ENCODE measurements around the gene PPP1R14D. TPM values are rescaled to one million over a fixed set of nuclear protein-coding genes. Genes with fewer than 3 reads are reported as not detected.

Gene PPP1R14D
- total RNA-seq, 4 donors from 2014 or later = not detected

DNA sequence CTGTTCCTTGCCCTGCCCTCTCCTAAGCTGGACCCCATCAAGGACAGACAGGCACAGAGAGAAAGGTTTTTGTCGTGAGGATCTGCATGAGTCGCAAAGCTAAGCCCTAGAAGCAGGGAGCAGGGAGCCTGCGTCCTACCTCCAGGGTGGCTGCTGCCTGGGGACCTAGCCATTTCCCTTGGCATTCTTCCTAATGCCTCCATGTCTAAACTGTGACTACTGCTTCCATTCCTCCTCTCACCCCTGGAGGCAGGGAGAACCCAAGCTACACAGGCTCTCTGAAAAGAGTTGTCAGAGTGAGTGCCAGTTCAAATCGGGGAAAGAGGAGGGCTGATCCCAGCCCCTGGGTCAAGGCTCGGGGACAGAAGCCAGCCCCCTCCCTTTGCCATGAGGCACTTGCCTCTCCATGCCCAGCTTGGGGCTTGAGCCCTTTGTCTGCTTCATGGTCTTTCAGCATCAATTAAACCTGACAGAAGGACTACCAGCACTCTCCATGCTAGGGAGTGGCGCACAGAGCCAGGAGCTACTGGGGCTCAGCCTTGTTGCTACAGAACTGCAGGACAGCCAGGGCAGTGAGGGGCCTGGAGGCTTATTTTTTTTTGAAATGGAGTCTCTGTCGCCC is 62.2 kb downstream of the PPP1R14D start:
- H3K9me3 ChIP-seq = no peaks in the 10 kb centered on the region
- H3K4me3 ChIP-seq = no peak overlapping the region
- no peak for TF ChIP-seq EP300 (IDR thresholded peaks at IDR 0.05)
- TF ChIP-seq, protein P1, sequence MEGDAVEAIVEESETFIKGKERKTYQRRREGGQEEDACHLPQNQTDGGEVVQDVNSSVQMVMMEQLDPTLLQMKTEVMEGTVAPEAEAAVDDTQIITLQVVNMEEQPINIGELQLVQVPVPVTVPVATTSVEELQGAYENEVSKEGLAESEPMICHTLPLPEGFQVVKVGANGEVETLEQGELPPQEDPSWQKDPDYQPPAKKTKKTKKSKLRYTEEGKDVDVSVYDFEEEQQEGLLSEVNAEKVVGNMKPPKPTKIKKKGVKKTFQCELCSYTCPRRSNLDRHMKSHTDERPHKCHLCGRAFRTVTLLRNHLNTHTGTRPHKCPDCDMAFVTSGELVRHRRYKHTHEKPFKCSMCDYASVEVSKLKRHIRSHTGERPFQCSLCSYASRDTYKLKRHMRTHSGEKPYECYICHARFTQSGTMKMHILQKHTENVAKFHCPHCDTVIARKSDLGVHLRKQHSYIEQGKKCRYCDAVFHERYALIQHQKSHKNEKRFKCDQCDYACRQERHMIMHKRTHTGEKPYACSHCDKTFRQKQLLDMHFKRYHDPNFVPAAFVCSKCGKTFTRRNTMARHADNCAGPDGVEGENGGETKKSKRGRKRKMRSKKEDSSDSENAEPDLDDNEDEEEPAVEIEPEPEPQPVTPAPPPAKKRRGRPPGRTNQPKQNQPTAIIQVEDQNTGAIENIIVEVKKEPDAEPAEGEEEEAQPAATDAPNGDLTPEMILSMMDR (IDR thresholded peaks at IDR 0.05) = no peak
- TF ChIP-seq POLR2AphosphoS5 (IDR thresholded peaks at IDR 0.05) = no peak
- no peak for TF ChIP-seq POLR2A (IDR thresholded peaks at IDR 0.05)
- WGBS, 2 donors (ENCODE audit: low coverage in 1 of 2) = 90 to 100% methylated on average over 1 to 2 of the region's 7 CpGs
- H3K36me3 ChIP-seq = peaks cover 0 to 44% of the 10 kb centered on the region in 2 donors
- no peak for ATAC-seq
- peaks cover 0 to 62% (median 19%) of the 10 kb centered on the region in 3 donors for H3K4me1 ChIP-seq
- H3K27ac ChIP-seq = peak overlapping the region in 2 of 4 donors; percentile 80 to 82
- H3K27me3 ChIP-seq = no peaks in the 10 kb centered on the region

Small RNA genes lying within 50 kb of the gene (small RNA-seq; reads per million reads assigned to genes)
- gene AC025166.1 = 0 reads per million in 4 donors

Other genes with a start within 250 kb of the PPP1R14D start
- gene KNL1, start 234.5 kb downstream of the PPP1R14D start, total RNA-seq = under 1 TPM; 0.23 to 0.89 (median 0.57) TPM
- 1 to 10 TPM in 1 of 4 donors, not detected in 3; 3.0 TPM for gene RAD51, start 133.5 kb downstream of the PPP1R14D start, total RNA-seq
- 10 to 100 TPM; 24.2 to 37.2 (median 32.8) TPM for gene RMDN3, start 73.5 kb downstream of the PPP1R14D start, total RNA-seq
- 10 to 100 TPM in 1 of 4 donors, 1 to 10 TPM in 3; 5.8 to 12.1 (median 6.9) TPM for gene GCHFR, start 64.6 kb downstream of the PPP1R14D start, total RNA-seq
- under 1 TPM; 0.16 to 0.42 (median 0.31) TPM for gene C15orf62, start 58.7 kb downstream of the PPP1R14D start, total RNA-seq
- 10 to 100 TPM; 13.3 to 25.5 (median 19.7) TPM for gene ZFYVE19, start 21.6 kb downstream of the PPP1R14D start, total RNA-seq
- 10 to 100 TPM in 3 of 4 donors, 1 to 10 TPM in 1; 7.8 to 20.5 (median 17.8) TPM for gene DNAJC17, start 21.2 kb downstream of the PPP1R14D start, total RNA-seq
- gene SPINT1, start 15.3 kb upstream of the PPP1R14D start, total RNA-seq = 10 to 100 TPM in 1 of 4 donors, 1 to 10 TPM in 3; 2.0 to 29.8 (median 2.8) TPM
- gene RHOV, start 45.5 kb upstream of the PPP1R14D start, total RNA-seq = 1 to 10 TPM in 1 of 4 donors, not detected in 3; 7.0 TPM
- 10 to 100 TPM; 24.6 to 36.3 (median 29.9) TPM for gene VPS18, start 65.7 kb upstream of the PPP1R14D start, total RNA-seq
- gene DLL4, start 100.6 kb upstream of the PPP1R14D start, total RNA-seq = 1 to 10 TPM; 1.9 to 9.7 (median 6.4) TPM
- 1 to 10 TPM in 3 of 4 donors, under 1 TPM in 1; 0.54 to 1.8 (median 1.5) TPM for gene CHAC1, start 124.8 kb upstream of the PPP1R14D start, total RNA-seq

Data from gastroesophageal sphincter (tissue), 4 donors.